MG63 (cell line): ENCODE results near the gene AVP. TPM values are rescaled to one million over a fixed set of nuclear protein-coding genes. Genes with fewer than 3 reads are reported as not detected.

Experiments used
- DNase-seq: peaks from one replicate; pipeline ENCODE4 v3.0.0-alpha.2; 2020
- H3K27me3 ChIP-seq: fragments of 250-450 bp; sonication (Bioruptor Pico); 2 replicates; pipeline ENCODE4 v1.5.1; 2020; ENCODE audit warnings: mild to moderate bottlenecking, moderate library complexity
- H3K36me3 ChIP-seq: fragments of 250-450 bp; sonication (Bioruptor Pico); 2 replicates; pipeline ENCODE4 v1.5.1; 2020; ENCODE audit warnings: mild to moderate bottlenecking, moderate library complexity
- H3K4me3 ChIP-seq: fragments of 250-450 bp; sonication (Bioruptor Pico); 2 replicates; pipeline ENCODE4 v1.5.1; 2020; ENCODE audit warnings: mild to moderate bottlenecking, moderate library complexity
- H3K9me3 ChIP-seq: fragments of 250-450 bp; sonication (Bioruptor Pico); 2 replicates; pipeline ENCODE4 v1.5.1; 2020; ENCODE audit warnings: mild to moderate bottlenecking, moderate library complexity
- total RNA-seq: library from RNA; depleted of rRNA; stranded (reverse); fragments of >200 nt; shearing (Covaris generic); gene quantifications from 2 replicates; pipeline ENCODE4 v1.2.3, GENCODE V29; 2014; ENCODE audit warnings: low replicate concordance

Gene AVP
- total RNA-seq, 1 experiment from 2014 or later: not detected

GRCh38 chr20:3116341-3116740 lies 31.8 kb upstream of the AVP start:
- no peak for DNase-seq
- no peaks in the 10 kb centered on the region for H3K36me3 ChIP-seq
- no peak overlapping the region for H3K4me3 ChIP-seq
- H3K27me3 ChIP-seq: no peaks in the 10 kb centered on the region
- H3K9me3 ChIP-seq: no peaks in the 10 kb centered on the region

- DNase-seq: peak; percentile 30
- H3K36me3 ChIP-seq: no peaks in the 10 kb centered on the region
- no peaks in the 10 kb centered on the region for H3K27me3 ChIP-seq
- no peaks in the 10 kb centered on the region for H3K9me3 ChIP-seq
- H3K4me3 ChIP-seq: no peak overlapping the region
Measured at GRCh38 chr20:3115190-3116107, 30.9 kb upstream of the AVP start.

DNA sequence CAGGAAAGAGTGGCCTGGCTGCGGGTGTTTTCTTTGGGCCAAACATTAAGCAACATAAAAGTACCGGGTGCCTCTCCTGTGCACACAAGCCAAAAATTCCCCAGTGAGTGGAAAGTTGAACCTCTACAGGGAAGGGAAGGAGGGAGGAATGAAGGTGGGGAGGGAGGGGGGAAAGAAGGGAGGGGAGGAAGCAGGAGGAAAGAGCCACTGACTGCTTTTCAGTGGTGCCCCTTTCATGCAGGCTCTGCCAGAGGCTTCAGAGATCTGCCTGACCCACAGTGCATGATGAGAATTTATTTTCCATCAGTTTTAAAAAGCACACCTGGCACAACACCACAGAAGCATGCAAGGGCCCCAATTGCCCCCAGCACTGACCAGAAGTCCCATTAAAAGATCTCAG lies 27.5 kb upstream of the AVP start:
- H3K27me3 ChIP-seq: no peaks in the 10 kb centered on the region
- no peaks in the 10 kb centered on the region for H3K9me3 ChIP-seq
- no peak overlapping the region for H3K4me3 ChIP-seq
- no peak for DNase-seq
- H3K36me3 ChIP-seq: no peaks in the 10 kb centered on the region

- DNase-seq: no peak
- H3K4me3 ChIP-seq: no peak overlapping the region
- H3K36me3 ChIP-seq: no peaks in the 10 kb centered on the region
- H3K27me3 ChIP-seq: no peaks in the 10 kb centered on the region
- H3K9me3 ChIP-seq: no peaks in the 10 kb centered on the region
Measured at GRCh38 chr20:3111507-3111906, 27.0 kb upstream of the AVP start.

DNA sequence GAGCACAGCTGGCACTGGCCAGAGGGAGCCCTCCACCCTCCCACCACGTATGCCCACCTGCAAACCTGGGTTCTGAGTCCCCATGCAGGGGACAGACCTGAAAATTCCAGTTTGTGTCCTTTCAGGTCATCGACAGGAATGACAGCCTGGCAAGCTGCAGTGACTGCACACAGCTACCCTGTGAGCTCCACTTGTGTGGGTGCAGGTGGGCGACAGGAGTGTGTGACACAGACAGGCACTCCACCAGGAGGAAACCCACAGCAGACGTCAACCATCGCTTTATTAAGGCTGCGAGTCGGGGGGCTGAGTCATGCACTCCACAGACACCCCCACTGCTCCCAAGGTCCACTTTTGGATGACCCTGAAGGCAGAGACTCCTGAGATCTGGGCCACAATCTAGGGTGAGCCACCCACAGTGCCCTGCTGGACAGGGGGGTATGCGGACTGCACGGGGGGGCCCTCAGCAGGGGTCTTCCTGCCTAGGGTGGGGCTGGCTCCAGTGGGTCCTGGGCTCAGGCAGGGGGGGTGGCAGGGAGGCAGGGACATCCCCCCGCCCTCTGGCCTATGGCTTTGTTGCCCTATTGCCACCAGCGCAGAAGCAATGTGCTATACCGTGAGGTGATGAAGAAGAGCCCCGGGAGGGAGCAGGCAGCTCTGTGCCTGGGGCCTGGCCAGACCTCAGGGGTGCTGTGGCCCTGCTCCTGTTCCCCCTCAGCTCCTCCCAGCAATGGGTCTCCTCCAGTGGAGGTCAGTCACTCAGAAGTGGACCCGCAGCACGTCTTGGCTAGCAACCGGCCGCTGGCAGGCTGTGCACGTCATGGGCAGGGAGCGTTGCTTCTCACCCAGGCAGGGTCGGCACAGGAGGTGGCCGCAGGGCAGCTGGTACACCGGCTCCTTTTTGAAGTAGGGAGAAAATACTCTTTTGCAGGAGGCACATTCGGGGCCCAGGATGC lies 25.1 kb upstream of the AVP start:
- no peaks in the 10 kb centered on the region for H3K9me3 ChIP-seq
- H3K4me3 ChIP-seq: no peak overlapping the region
- no peaks in the 10 kb centered on the region for H3K36me3 ChIP-seq
- no peaks in the 10 kb centered on the region for H3K27me3 ChIP-seq
- DNase-seq: no peak

- no peaks in the 10 kb centered on the region for H3K27me3 ChIP-seq
- H3K9me3 ChIP-seq: no peaks in the 10 kb centered on the region
- no peak for DNase-seq
- no peaks in the 10 kb centered on the region for H3K36me3 ChIP-seq
- no peak overlapping the region for H3K4me3 ChIP-seq
Measured at GRCh38 chr20:3107464-3108025, 23.0 kb upstream of the AVP start.

DNA sequence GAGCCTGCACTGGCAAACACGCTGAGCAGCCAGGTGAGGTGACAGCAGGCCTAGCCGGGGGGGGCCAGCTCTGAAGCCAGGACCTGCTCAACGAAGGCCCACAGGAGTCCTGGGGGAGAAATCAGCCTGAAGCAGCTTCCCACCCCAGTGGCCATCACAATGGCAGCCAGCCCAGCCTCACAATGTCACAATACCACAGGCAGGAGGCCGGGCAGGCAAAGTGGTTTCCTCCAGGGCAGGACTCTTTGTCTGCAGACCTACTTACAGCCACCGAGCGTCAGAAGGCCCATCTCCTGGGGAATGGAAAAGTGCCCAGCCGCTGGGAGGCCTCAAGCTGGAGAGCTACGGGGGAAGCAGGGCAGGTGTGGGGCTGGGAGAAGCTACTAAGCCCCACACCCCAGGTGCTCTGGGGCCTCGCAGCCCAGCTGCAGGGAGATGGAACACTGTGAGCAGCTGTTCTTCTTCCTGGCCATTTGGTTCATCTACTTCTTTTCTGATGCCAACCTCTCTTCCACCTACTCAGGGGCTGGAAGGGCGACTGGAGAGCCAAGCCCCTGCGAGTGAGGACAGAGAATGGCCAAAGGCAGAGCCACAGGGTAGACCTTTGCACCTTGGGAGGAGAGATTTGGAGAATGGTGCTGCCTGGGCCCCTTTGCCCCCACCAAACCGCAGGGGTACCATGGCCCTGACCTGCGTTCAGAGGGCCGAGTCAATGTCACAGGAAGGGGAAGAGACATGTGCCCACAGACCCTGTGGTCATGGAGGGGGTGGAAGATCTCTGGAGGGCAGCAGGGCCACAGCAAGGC lies 22.3 kb upstream of the AVP start:
- Histone ChIP-seq H3K36me3 (no peaks in the 10 kb centered on the region), H3K9me3 (no peaks in the 10 kb centered on the region), H3K4me3 (no peak overlapping the region), H3K27me3 (no peaks in the 10 kb centered on the region)
- no peak for DNase-seq

- no peak for DNase-seq
- no peaks in the 10 kb centered on the region for H3K36me3 ChIP-seq
- H3K27me3 ChIP-seq: no peaks in the 10 kb centered on the region
Measured at GRCh38 chr20:3106185-3106584, 21.7 kb upstream of the AVP start.

DNA sequence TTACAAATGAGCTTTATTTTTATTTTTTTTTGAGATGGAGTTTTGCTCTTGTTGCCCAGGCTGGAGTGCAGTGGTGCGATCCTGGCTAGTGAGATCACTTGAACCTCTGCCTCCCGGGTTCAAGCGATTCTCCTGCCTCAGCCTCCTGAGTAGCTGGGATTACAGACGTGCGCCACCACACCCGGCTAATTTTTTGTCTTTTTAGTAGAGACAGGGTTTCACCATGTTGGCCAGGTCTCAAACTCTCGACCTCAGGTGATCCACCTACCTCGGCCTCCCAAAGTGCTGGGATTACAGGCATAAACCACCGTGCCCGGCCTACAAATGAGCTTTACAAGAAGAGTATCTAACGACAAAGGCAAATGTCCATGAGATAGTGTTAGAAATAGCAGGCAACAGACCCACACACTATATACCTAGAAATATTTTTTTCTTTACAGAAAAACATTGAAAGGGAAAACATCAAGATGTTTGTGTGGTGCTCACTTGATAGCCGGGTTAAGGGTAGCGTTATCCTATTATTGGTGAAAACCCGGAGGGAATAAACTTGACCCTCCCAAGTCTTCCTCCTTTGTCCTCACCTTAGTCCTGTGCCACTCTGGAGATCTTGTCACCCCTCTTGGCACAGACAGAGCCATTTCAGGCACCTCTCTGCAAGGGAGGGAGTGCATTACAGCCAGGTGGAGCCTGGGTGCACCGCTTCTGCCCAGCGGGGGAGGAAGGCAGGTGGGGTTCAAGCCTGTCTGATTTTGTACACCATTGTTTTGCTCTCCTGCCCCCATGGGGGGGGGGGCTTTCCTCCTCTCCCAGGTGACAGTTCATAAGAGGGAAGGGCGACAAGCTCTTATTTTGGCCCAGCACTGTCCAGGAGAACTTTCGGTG lies 21.0 kb upstream of the AVP start:
- H3K36me3 ChIP-seq: no peaks in the 10 kb centered on the region

More at GRCh38 chr20:3106185-3106584, 21.7 kb upstream of the AVP start:
- no peak overlapping the region for H3K4me3 ChIP-seq
- H3K9me3 ChIP-seq: no peaks in the 10 kb centered on the region

GRCh38 chr20:3103369-3104032 lies 19.0 kb upstream of the AVP start:
- Histone ChIP-seq H3K9me3 (no peaks in the 10 kb centered on the region), H3K4me3 (no peak overlapping the region)
- no peak for DNase-seq

More for the DNA sequence above, 21.0 kb upstream of the AVP start:
- no peak for DNase-seq
- Histone ChIP-seq H3K4me3 (no peak overlapping the region), H3K27me3 (no peaks in the 10 kb centered on the region), H3K9me3 (no peaks in the 10 kb centered on the region)

GRCh38 chr20:3102575-3103368 lies 18.2 kb upstream of the AVP start:
- no peaks in the 10 kb centered on the region for H3K36me3 ChIP-seq
- no peaks in the 10 kb centered on the region for H3K27me3 ChIP-seq
- DNase-seq: no peak
- no peak overlapping the region for H3K4me3 ChIP-seq
- H3K9me3 ChIP-seq: no peaks in the 10 kb centered on the region

More at GRCh38 chr20:3103369-3104032, 19.0 kb upstream of the AVP start:
- H3K27me3 ChIP-seq: no peaks in the 10 kb centered on the region
- no peaks in the 10 kb centered on the region for H3K36me3 ChIP-seq

DNA sequence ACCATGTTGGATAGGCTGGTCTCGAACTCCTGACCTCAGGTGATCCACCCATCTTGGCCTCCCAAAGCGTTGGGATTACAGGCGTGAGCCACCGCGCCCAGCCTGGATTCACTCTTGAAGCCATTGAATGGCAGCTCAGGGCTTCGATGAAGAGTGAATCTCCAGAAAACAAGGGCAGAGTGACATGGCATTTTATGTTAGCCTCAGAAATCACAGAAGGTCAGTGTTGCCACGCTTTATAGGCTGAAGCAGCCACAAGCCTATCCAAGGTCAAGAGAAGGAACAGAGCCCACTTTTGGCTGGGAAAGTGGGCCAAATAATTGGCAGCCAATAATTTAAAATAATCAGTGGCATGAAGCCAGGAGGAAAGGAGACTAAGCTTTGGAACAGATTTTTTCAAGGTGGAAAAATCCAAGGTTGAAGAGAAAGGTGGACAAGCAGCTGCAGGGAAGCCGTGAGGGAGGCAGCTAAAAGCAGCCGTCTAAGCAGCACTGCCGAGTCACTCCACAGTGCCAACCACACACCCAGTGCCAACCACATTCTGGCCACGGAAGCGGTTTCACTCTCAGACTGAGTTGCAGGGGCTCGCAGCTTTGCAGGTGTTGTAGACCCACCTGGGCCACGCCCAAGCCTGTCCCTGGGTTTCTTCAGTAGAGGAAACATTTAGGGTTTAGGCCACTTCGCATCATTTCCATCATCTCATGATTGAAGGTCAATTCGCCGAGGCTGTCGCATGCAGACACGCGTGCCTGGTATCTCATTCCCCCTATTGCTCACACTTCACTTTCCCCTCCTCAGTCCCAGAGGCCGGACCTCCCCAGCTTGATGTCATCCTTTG lies 17.4 kb upstream of the AVP start:
- Histone ChIP-seq H3K4me3 (no peak overlapping the region), H3K27me3 (no peaks in the 10 kb centered on the region), H3K9me3 (no peaks in the 10 kb centered on the region), H3K36me3 (no peaks in the 10 kb centered on the region)
- peak; percentile 9 for DNase-seq

DNA sequence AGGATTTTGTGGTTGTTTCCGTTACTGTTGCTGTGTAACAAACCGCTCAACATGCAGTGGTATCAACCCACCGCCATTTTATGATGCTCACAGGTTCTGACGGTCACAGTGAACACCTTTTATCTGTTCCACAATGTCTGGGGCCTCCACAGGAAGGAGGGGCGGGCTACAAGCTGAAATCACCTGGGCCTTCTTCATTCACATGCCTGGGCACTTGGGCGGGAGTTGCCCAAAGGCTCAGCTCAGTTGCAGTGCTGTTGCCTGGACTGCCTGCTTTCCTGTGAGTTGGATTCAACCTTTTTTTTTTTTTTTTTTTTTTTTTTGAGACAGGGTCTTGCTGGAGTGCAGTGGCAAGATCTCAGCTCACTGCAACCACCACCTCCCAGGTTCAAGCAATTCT lies 16.7 kb upstream of the AVP start:
- no peak overlapping the region for H3K4me3 ChIP-seq
- H3K27me3 ChIP-seq: no peaks in the 10 kb centered on the region
- H3K9me3 ChIP-seq: no peaks in the 10 kb centered on the region
- no peaks in the 10 kb centered on the region for H3K36me3 ChIP-seq
- DNase-seq: no peak

GRCh38 chr20:3100480-3100879 lies 16.0 kb upstream of the AVP start:
- Histone ChIP-seq H3K27me3 (no peaks in the 10 kb centered on the region), H3K9me3 (no peaks in the 10 kb centered on the region), H3K36me3 (no peaks in the 10 kb centered on the region), H3K4me3 (no peak overlapping the region)
- no peak for DNase-seq
